ENCODE results near the gene SHOX.

DNA sequence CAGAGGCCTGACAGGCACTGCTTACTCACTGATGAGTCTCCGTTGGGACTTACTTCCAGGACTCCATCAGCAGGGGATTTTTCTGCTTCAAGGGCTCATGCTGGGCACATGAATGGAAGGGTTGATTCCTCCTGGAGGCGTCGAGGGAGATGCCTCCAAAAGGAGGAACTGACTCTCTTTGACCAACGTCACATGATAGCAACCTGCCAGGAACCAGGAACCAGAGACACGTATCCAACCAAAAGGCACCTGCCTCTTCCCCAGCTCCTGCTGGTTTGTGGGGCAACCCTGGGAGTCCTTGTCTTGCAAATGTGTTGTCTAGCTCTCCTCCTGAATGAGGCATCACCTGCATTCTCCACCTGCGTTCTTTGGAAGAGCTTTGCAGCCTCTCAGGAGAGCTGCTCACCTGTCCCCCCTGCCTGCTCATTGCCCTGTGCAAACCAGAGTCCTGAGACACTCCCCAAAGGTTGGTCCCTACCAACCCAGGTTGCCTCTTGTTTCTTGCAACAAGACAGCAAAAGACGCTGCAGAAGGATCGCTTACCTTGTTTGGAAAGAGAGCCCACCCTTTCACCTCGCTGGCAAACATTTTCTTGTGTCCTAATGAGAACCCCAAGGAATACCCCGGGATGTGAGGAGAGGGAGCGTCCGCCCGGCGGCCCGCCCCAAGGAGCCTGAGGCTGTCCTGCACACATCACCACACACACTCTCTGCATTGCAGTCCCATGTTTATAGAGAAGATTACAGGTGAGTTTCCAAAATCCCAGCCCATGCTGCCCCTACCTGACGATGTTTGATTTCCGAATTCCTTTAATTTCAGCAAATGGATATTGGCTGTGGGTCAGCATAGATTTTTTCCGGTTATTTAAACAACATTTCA lies 30.5 kb upstream of the SHOX start:
- TF ChIP-seq CTCF (IDR thresholded peaks at IDR 0.05) = no peak
- TF ChIP-seq POLR2A (IDR thresholded peaks at IDR 0.05) = no peak
- TF ChIP-seq POLR2AphosphoS5 (IDR thresholded peaks at IDR 0.05) = no peak

All from breast epithelium (tissue), 3 donors.